Keratinocyte (primary cell): ENCODE measurements around the gene MITD1. TPM values are rescaled to one million over a fixed set of nuclear protein-coding genes. Genes with fewer than 3 reads are reported as not detected.

ENCODE experiments used
- DNase-seq: peaks from one replicate; pipeline ENCODE4 v3.0.0-alpha.2; 2011; ENCODE audit warnings: low read depth, missing footprints, low spot score
- FAIRE-seq: peaks from 2 replicates; lab custom pipeline; 2011; peaks lifted over from hg19 to GRCh38; lab: Jason Lieb, UNC
- H2AFZ ChIP-seq: 2 replicates; pipeline ENCODE4 v1.6.0; 2012; ENCODE audit warnings: low read length, control low read depth, inconsistent platforms; ENCODE audit not compliant: control insufficient read depth
- H3K27ac ChIP-seq: 2 replicates; pipeline ENCODE4 v1.5.1; 2011; ENCODE audit warnings: low read length; ENCODE audit not compliant: control insufficient read depth, insufficient read depth
- H3K27me3 ChIP-seq: 3 replicates; pipeline ENCODE4 v1.6.0; 2011; ENCODE audit warnings: low read length; ENCODE audit not compliant: control insufficient read depth, insufficient read depth; ENCODE audit errors: extremely low read depth
- H3K36me3 ChIP-seq, 2 experiments: 2 replicates in 1 of 2; 3 replicates in 1 of 2; pipeline ENCODE4 v1.5.1; 2011; ENCODE audit warnings: low read length in 2 of 2, mild to moderate bottlenecking in 1 of 2; ENCODE audit not compliant: control insufficient read depth in 2 of 2, insufficient read depth in 2 of 2; ENCODE audit errors: extremely low read depth in 1 of 2
- H3K4me1 ChIP-seq: 3 replicates; pipeline ENCODE4 v1.5.1; 2011; ENCODE audit warnings: low read length; ENCODE audit not compliant: control insufficient read depth, insufficient read depth; ENCODE audit errors: extremely low read depth
- H3K4me2 ChIP-seq: 3 replicates; pipeline ENCODE4 v1.6.0; 2011; ENCODE audit warnings: low read depth, low read length; ENCODE audit not compliant: control insufficient read depth, insufficient read depth; ENCODE audit errors: extremely low read depth
- H3K4me3 ChIP-seq, 3 experiments: fragments of 200-600 bp in 1 of 3; sonication (generic) in 1 of 3; 2 replicates in 2 of 3; 3 replicates in 1 of 3; pipeline ENCODE4 v1.5.1; 2011 to 2016; ENCODE audit warnings: low read length in 3 of 3, mild to moderate bottlenecking in 3 of 3, control low read depth in 2 of 3, inconsistent platforms in 1 of 3, low read depth in 1 of 3, mixed read lengths in 1 of 3, mixed run types in 1 of 3, moderate library complexity in 1 of 3; ENCODE audit not compliant: control insufficient read depth in 2 of 3, insufficient read depth in 2 of 3; ENCODE audit errors: extremely low read depth in 1 of 3
- H3K79me2 ChIP-seq: 2 replicates; pipeline ENCODE4 v1.6.0; 2012; ENCODE audit warnings: low read length; ENCODE audit not compliant: control insufficient read depth, insufficient read depth
- H3K9ac ChIP-seq: 3 replicates; pipeline ENCODE4 v1.6.0; 2011; ENCODE audit warnings: low read length; ENCODE audit not compliant: control insufficient read depth, insufficient read depth; ENCODE audit errors: extremely low read depth
- H3K9me1 ChIP-seq: 3 replicates; pipeline ENCODE4 v1.6.0; 2011; ENCODE audit warnings: low read length; ENCODE audit not compliant: control insufficient read depth, insufficient read depth; ENCODE audit errors: extremely low read depth
- H3K9me3 ChIP-seq: 2 replicates; pipeline ENCODE4 v1.5.1; 2012; ENCODE audit warnings: low read depth, low read length; ENCODE audit not compliant: control insufficient read depth
- H4K20me1 ChIP-seq: 3 replicates; pipeline ENCODE4 v1.6.0; 2011; ENCODE audit warnings: low read length; ENCODE audit not compliant: control insufficient read depth, insufficient read depth; ENCODE audit errors: extremely low read depth
- EZH2 ChIP-seq: IDR thresholded peaks from one replicate; pipeline ENCODE4 v1.6.1; 2012; ENCODE audit warnings: inconsistent platforms, mild to moderate bottlenecking, low read length, moderate library complexity
- dilution Hi-C: fragments of 300-500 bp; cut with MboI; formaldehyde crosslinking; loops from one replicate; pipeline ENCODE4 v1.7.0; 2020; ENCODE audit warnings: low sequenced_read_pairs; ENCODE audit not compliant: extremely low pct_ligation_motif_present
- polyA plus RNA-seq, 5 experiments: library from polyadenylated mRNA; depleted of rRNA in 3 of 5; stranded (reverse) in 3 of 5; stranded (forward) in 1 of 5; unstranded in 1 of 5; fragments of >200 nt; gene quantifications; 1 replicate in 1 of 5; 2 replicates in 3 of 5; 3 replicates in 1 of 5; pipeline versions ENCODE4 v1.2.1 to v1.2.3, GENCODE V29; 2011 to 2012; ENCODE audit warnings: missing spikeins in 2 of 5, low read depth in 1 of 5, low replicate concordance in 1 of 5
- TF ChIP-seq, protein P1 (sequence below), 3 experiments: IDR thresholded peaks in 1 of 3; conservative IDR thresholded peaks in 1 of 3; optimal IDR thresholded peaks in 1 of 3; 2 replicates in 2 of 3; 3 replicates in 1 of 3; pipeline versions ENCODE3 to v1.5.1; 2011; ENCODE audit warnings: low read length in 3 of 3, mild to moderate bottlenecking in 3 of 3, moderate library complexity in 2 of 3, control low read depth in 1 of 3, inconsistent platforms in 1 of 3; ENCODE audit not compliant: insufficient read depth in 2 of 3; ENCODE audit errors: extremely low read depth in 1 of 3

MITD1 gene
- polyA plus RNA-seq, 1 donor (not counting 4 experiments of a cell fraction or from before 2014, with no cell fraction given) = 37.7 TPM

DNA sequence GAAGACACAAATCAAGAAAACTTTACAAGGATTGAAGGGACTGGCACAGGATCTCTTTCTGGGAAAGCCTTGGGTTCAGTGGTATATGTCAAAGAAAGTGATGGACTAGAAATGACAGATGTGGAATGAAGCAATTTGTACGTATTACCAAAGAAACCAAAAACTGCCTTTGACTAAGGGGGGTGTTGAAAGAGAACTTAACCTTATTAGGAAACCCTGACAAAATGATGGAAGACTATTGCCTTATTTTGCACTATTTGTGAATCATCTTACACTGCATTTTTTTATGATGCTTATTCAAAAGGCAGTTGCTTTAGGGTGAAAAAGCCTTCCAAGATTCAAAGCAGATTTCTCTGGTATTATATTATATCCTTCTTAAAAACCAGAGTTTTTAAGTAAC is 30.2 kb downstream of the MITD1 start:
- Histone ChIP-seq H2AFZ (no peak overlapping the region), H3K9me1 (no peaks in the 10 kb centered on the region), H3K27ac (no peak overlapping the region), H3K4me2 (no peak overlapping the region), H3K79me2 (no peaks in the 10 kb centered on the region), H3K4me3 (no peak overlapping the region), H3K36me3 (no peaks in the 10 kb centered on the region), H3K4me1 (peaks cover 10% of the 10 kb centered on the region), H3K9me3 (no peaks in the 10 kb centered on the region), H3K27me3 (no peaks in the 10 kb centered on the region), H3K9ac (no peak overlapping the region), H4K20me1 (no peaks in the 10 kb centered on the region)
- dilution Hi-C loops = no loop called here
- TF ChIP-seq, protein P1, sequence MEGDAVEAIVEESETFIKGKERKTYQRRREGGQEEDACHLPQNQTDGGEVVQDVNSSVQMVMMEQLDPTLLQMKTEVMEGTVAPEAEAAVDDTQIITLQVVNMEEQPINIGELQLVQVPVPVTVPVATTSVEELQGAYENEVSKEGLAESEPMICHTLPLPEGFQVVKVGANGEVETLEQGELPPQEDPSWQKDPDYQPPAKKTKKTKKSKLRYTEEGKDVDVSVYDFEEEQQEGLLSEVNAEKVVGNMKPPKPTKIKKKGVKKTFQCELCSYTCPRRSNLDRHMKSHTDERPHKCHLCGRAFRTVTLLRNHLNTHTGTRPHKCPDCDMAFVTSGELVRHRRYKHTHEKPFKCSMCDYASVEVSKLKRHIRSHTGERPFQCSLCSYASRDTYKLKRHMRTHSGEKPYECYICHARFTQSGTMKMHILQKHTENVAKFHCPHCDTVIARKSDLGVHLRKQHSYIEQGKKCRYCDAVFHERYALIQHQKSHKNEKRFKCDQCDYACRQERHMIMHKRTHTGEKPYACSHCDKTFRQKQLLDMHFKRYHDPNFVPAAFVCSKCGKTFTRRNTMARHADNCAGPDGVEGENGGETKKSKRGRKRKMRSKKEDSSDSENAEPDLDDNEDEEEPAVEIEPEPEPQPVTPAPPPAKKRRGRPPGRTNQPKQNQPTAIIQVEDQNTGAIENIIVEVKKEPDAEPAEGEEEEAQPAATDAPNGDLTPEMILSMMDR (optimal IDR thresholded peaks at IDR 0.05 in 1 of 3, IDR thresholded peaks at IDR 0.05 in 1 of 3, conservative IDR thresholded peaks at IDR 0.05 in 1 of 3; ENCODE audit: extremely low read depth in 1 of 3, insufficient read depth in 2 of 3, low read length in 3 of 3) = no peak
- no peak for TF ChIP-seq EZH2
- no peak for DNase-seq
- no peak for FAIRE-seq

DNA sequence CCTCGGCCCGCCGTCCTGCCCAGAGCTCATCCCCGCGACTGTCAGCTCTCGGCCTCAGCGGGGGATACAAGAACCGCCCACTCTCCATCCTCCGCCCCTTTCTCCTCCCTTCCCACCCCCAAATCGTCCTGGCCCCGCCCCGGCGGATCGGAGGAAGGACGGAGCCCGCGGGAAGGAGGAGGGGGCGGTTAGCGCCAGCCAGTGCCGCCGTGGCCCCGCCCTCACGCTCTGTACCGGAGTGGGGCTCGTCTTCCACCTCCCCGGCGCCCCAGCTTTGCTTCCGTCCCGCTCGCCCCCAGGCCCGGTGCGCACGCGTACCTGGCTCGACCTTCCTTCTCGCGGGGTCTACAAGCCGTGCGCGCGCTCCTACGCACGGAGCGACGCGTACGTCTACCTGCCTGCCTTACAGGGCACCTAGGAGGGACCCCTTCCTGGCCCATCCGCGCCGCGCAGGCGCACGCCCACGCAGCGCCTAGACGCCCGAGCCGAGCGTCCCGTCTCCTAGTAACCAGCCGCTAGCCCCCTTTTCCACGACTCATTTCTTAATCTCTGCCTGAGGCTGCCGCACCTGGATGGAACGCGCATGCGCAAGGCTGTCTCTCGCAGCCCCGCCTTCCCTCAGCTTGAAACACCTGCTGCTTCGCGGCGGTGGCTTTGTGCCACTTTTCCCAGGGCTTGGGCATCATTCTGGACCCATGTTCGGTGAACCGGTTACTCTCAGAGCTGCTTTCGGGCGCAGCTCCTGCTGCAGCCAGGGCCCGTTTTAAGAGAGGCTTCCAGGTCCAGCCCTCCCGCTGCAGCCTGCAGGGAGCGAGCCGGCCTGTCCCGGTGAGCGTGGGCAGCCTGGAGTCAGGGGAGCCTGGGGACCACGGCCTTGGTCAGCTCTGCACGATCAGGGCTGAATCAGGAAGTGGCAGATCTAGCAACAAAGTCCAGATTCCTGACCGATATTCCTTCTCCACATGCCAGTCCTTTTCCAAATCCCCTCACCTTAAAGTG is 39.4 kb downstream of the MITD1 start, which contains the start of gene C2orf15:
C2orf15 (plus strand) TSS at position 598 of the 999 bp plus-strand sequence. CDS start 8,852 bp downstream, outside the sequence.
- FAIRE-seq (no peak), DNase-seq (peak; percentile 68)
- dilution Hi-C loops = no loop called here
- peak within 1 kb of the TSS; percentile 85 for H3K9ac ChIP-seq
- TF ChIP-seq, protein P1 (optimal IDR thresholded peaks at IDR 0.05 in 1 of 3, IDR thresholded peaks at IDR 0.05 in 1 of 3, conservative IDR thresholded peaks at IDR 0.05 in 1 of 3; ENCODE audit: extremely low read depth in 1 of 3, insufficient read depth in 2 of 3, low read length in 3 of 3) = no peak
- peak within 1 kb of the TSS; percentile 84 to 92 (median 86) for H3K4me3 ChIP-seq
- no peaks in the 10 kb centered on the region for H4K20me1 ChIP-seq
- H3K9me1 ChIP-seq = no peaks in the 10 kb centered on the region
- H3K36me3 ChIP-seq = no peaks in the 10 kb centered on the region
- H3K27ac ChIP-seq = peak within 1 kb of the TSS; percentile 84
- H3K4me2 ChIP-seq = peak within 1 kb of the TSS; percentile 96
- peaks cover 6% of the 10 kb centered on the region for H3K4me1 ChIP-seq
- H3K79me2 ChIP-seq = no peaks in the 10 kb centered on the region
- no peaks in the 10 kb centered on the region for H3K27me3 ChIP-seq
- H2AFZ ChIP-seq = peak within 1 kb of the TSS; percentile 95
- no peaks in the 10 kb centered on the region for H3K9me3 ChIP-seq
